A549 (cell line): ENCODE results near the gene OSBPL6. TPM values are rescaled to one million over a fixed set of nuclear protein-coding genes. Genes with fewer than 3 reads are reported as not detected.

Experiments used
- ATAC-seq, 2 experiments: fragments of 200-7000 bp in 1 of 2; fragments of >200 bp in 1 of 2; cut with Nextera tagmentation in 1 of 2; cut with Tn5 transposase in 1 of 2; 3 replicates each; pipeline versions ENCODE4 v1.8.0 to v1.9.1; 2018 to 2020; ENCODE audit warnings: mild to moderate bottlenecking in 1 of 2, moderate library complexity in 1 of 2
- CTCF ChIA-PET: fragments of 300-600 bp; sonication (Branson Sonifier 250); formaldehyde crosslinking; extraction: SDS; loops from one replicate; lab custom pipeline; 2021; ENCODE audit warnings: antibody characterized with exemption, inconsistent platforms; lab: Yijun Ruan, JAX
- POLR2A ChIA-PET: fragments of 350-600 bp; formaldehyde crosslinking; extraction: SDS; loops from one replicate; lab custom pipeline; 2021; ENCODE audit warnings: antibody characterized with exemption, inconsistent platforms; lab: Yijun Ruan, JAX
- DNase-seq, 2 experiments: peaks; one replicate each; pipeline versions ENCODE4 v3.0.0 to v3.0.0-alpha.2; 2011 to 2016; ENCODE audit warnings: low read depth in 1 of 2, low spot score in 1 of 2
- FAIRE-seq: peaks from 2 replicates; lab custom pipeline; 2011; peaks lifted over from hg19 to GRCh38; lab: Jason Lieb, UNC
- H3K27ac ChIP-seq, 2 experiments: fragments of >200 bp; sonication (Bioruptor Twin); formaldehyde crosslinking; 3 replicates each; pipeline ENCODE4 v1.5.1; 2016 to 2017
- H3K4me1 ChIP-seq: fragments of >200 bp; sonication (Bioruptor Twin); formaldehyde crosslinking; 3 replicates; pipeline ENCODE4 v1.6.1; 2016
- H3K4me2 ChIP-seq: fragments of >200 bp; sonication (Bioruptor Twin); formaldehyde crosslinking; 3 replicates; pipeline ENCODE4 v1.6.1; 2016
- H3K4me3 ChIP-seq: fragments of >200 bp; sonication (Bioruptor Twin); formaldehyde crosslinking; 3 replicates; pipeline ENCODE4 v1.5.1; 2016
- H3K9me3 ChIP-seq: fragments of >200 bp; sonication (Bioruptor Twin); formaldehyde crosslinking; 3 replicates; pipeline ENCODE4 v1.6.1; 2016
- ATOH8 ChIP-seq: fragments of 250-450 bp; sonication (Bioruptor Pico); IDR thresholded peaks from 2 replicates; pipeline ENCODE4 v1.5.0; 2020; ENCODE audit warnings: low read depth, mild to moderate bottlenecking, moderate library complexity
- BHLHE40 ChIP-seq: IDR thresholded peaks from 2 replicates; pipeline ENCODE4 v1.6.1; 2012; ENCODE audit warnings: low read depth, low read length, inconsistent platforms
- CHD2 ChIP-seq: fragments of 150-350 bp; IDR thresholded peaks from 2 replicates; pipeline ENCODE4 v1.6.1; 2014; ENCODE audit warnings: low read length; ENCODE audit not compliant: partially characterized antibody
- CHD4 ChIP-seq: fragments of 200-600 bp; sonication (generic); IDR thresholded peaks from 2 replicates; pipeline ENCODE4 v1.6.1; 2016; ENCODE audit warnings: antibody characterized with exemption, mild to moderate bottlenecking, borderline replicate concordance
- ELK1 ChIP-seq: fragments of 150-350 bp; IDR thresholded peaks from 2 replicates; pipeline ENCODE4 v1.6.1; 2014; ENCODE audit warnings: low read depth, mild to moderate bottlenecking, low read length
- EP300 ChIP-seq, 2 experiments: fragments of >200 bp; sonication (Bioruptor Twin); formaldehyde crosslinking; IDR thresholded peaks; 2 replicates in 1 of 2; 3 replicates in 1 of 2; pipeline ENCODE4 v1.6.1; 2016 to 2017
- FOSB ChIP-seq: fragments of 250-450 bp; sonication (Bioruptor Pico); IDR thresholded peaks from 2 replicates; pipeline ENCODE4 v1.5.0; 2020; ENCODE audit warnings: mild to moderate bottlenecking, moderate library complexity
- GATA3 ChIP-seq: IDR thresholded peaks from 2 replicates; pipeline ENCODE4 v1.6.1; 2012; ENCODE audit warnings: borderline replicate concordance
- HEYL ChIP-seq: fragments of 250-450 bp; sonication (Bioruptor Pico); IDR thresholded peaks from 2 replicates; pipeline ENCODE4 v1.8.0; 2021; ENCODE audit warnings: mild to moderate bottlenecking, moderate library complexity
- HMGXB4 ChIP-seq: fragments of 250-450 bp; sonication (Bioruptor Pico); IDR thresholded peaks from 2 replicates; pipeline ENCODE4 v1.5.0; 2021; ENCODE audit warnings: mild to moderate bottlenecking, moderate library complexity, borderline replicate concordance
- HOXA7 ChIP-seq: fragments of 250-450 bp; sonication (Bioruptor Pico); IDR thresholded peaks from 2 replicates; pipeline ENCODE4 v1.5.0; 2020; ENCODE audit warnings: mild to moderate bottlenecking, moderate library complexity
- KDM1A ChIP-seq: fragments of 200-600 bp; sonication (generic); IDR thresholded peaks from 2 replicates; pipeline ENCODE4 v1.6.1; 2016; ENCODE audit warnings: low read depth, mild to moderate bottlenecking
- KDM5A ChIP-seq: fragments of 200-600 bp; sonication (generic); IDR thresholded peaks from 2 replicates; pipeline ENCODE4 v1.6.1; 2016; ENCODE audit warnings: antibody characterized with exemption, mild to moderate bottlenecking
- MAZ ChIP-seq: fragments of 150-350 bp; IDR thresholded peaks from 2 replicates; pipeline ENCODE4 v1.6.1; 2014; ENCODE audit warnings: antibody characterized with exemption, low read depth, low read length, borderline replicate concordance
- MYC ChIP-seq: IDR thresholded peaks from 2 replicates; pipeline ENCODE4 v1.6.1; 2012; ENCODE audit warnings: mild to moderate bottlenecking, inconsistent platforms, low read length, improper control_type of control experiment, borderline replicate concordance
- NFE2L2 ChIP-seq: fragments of 150-350 bp; conservative IDR thresholded peaks from 2 replicates; pipeline ENCODE4 v1.6.1; 2014; ENCODE audit warnings: low read length
- RAD21 ChIP-seq, 2 experiments: fragments of >200 bp in 1 of 2; sonication (Bioruptor Twin) in 1 of 2; formaldehyde crosslinking in 1 of 2; IDR thresholded peaks in 1 of 2; conservative IDR thresholded peaks in 1 of 2; 2 replicates in 1 of 2; 3 replicates in 1 of 2; pipeline ENCODE4 v1.6.1; 2012 to 2018; ENCODE audit warnings: inconsistent platforms in 1 of 2
- RARB ChIP-seq: fragments of 250-450 bp; sonication (Bioruptor Pico); IDR thresholded peaks from 2 replicates; pipeline ENCODE4 v1.8.0; 2021; ENCODE audit warnings: mild to moderate bottlenecking, moderate library complexity
- RFX5 ChIP-seq: fragments of 450-650 bp; IDR thresholded peaks from 2 replicates; pipeline ENCODE4 v1.7.1; 2014; ENCODE audit warnings: antibody characterized with exemption, mild to moderate bottlenecking, moderate library complexity
- RNF2 ChIP-seq: fragments of 200-600 bp; sonication (generic); IDR thresholded peaks from 2 replicates; pipeline ENCODE4 v1.6.1; 2016; ENCODE audit warnings: low read depth, mild to moderate bottlenecking, antibody characterized with exemption, moderate library complexity, borderline replicate concordance
- SREBF2 ChIP-seq: fragments of 450-650 bp; IDR thresholded peaks from 2 replicates; pipeline ENCODE4 v1.6.1; 2014; ENCODE audit warnings: mild to moderate bottlenecking, moderate library complexity
- TFCP2L1 ChIP-seq: fragments of 250-450 bp; sonication (Bioruptor Pico); IDR thresholded peaks from 2 replicates; pipeline ENCODE4 v1.5.0; 2021; ENCODE audit warnings: mild to moderate bottlenecking
- ZC3H11A ChIP-seq: fragments of 450-650 bp; IDR thresholded peaks from 2 replicates; pipeline ENCODE4 v1.6.1; 2014; ENCODE audit warnings: antibody characterized with exemption, mild to moderate bottlenecking
- ZNF302 ChIP-seq: fragments of 250-450 bp; sonication (Bioruptor Pico); IDR thresholded peaks from 2 replicates; pipeline ENCODE4 v1.9.0; 2021; ENCODE audit warnings: inconsistent platforms, mild to moderate bottlenecking, moderate library complexity
- WGBS: methylation state at CpG from one replicate; pipeline ENCODE4 v1.1.6; 2017; ENCODE audit errors: missing lambda C conversion rate; 5-methylcytosine and 5-hydroxymethylcytosine counted together
- polyA plus RNA-seq, 4 experiments: library from polyadenylated mRNA; depleted of rRNA in 3 of 4; stranded (reverse); fragments of >200 nt; fragmentation: RNase III in 1 of 4; extraction: RNeasy Plus Mini Kit Qiagen cat#74134 plus additional on column Dnase treatment in 1 of 4; gene quantifications; 2 replicates in 3 of 4; 3 replicates in 1 of 4; pipeline ENCODE4 v1.2.3, GENCODE V29; 2011 to 2017
- TF ChIP-seq, protein P1 (sequence below): IDR thresholded peaks from 2 replicates; pipeline ENCODE4 v1.6.1; 2012
- TF ChIP-seq, protein P2 (sequence below): fragments of 450-650 bp; IDR thresholded peaks from 2 replicates; pipeline ENCODE4 v1.6.1; 2014; ENCODE audit warnings: antibody characterized with exemption

OSBPL6 gene
- polyA plus RNA-seq, 2 of the 4 experiments (the other 2 are of a cell fraction) = 2.9 to 8.2 TPM

GRCh38 chr2:178333851-178334250, 139.5 kb downstream of the OSBPL6 start:
- no peak for FAIRE-seq
- ChIA-PET CTCF (no interaction called here), POLR2A (no interaction called here)

GRCh38 chr2:178335230-178335629, 140.9 kb downstream of the OSBPL6 start:
- no peaks in the 10 kb centered on the region for H3K9me3 ChIP-seq
- TF ChIP-seq RAD21 (conservative IDR thresholded peaks at IDR 0.05 in 1 of 2, IDR thresholded peaks at IDR 0.05 in 1 of 2) (no peak), KDM1A (no peak), CHD4 (no peak), HOXA7 (CRISPR knock-in tag) (no peak), CHD2 (no peak)
- H3K4me2 ChIP-seq = no peak overlapping the region
- no peak for DNase-seq
- H3K4me1 ChIP-seq = no peaks in the 10 kb centered on the region
- FAIRE-seq = no peak
- H3K4me3 ChIP-seq = no peak overlapping the region
- CTCF ChIA-PET = no interaction called here
- H3K27ac ChIP-seq = no peak overlapping the region
- POLR2A ChIA-PET = no interaction called here
- no peak for ATAC-seq

More at GRCh38 chr2:178333851-178334250, 139.5 kb downstream of the OSBPL6 start:
- H3K4me1 ChIP-seq = no peaks in the 10 kb centered on the region
- H3K4me3 ChIP-seq = no peak overlapping the region
- H3K9me3 ChIP-seq = no peaks in the 10 kb centered on the region
- WGBS = 83% methylated on average over 3 of the region's 3 CpGs
- no peak for TF ChIP-seq TFCP2L1 (CRISPR knock-in tag)
- TF ChIP-seq GATA3 = no peak
- TF ChIP-seq BHLHE40 = no peak
- TF ChIP-seq KDM5A = no peak
- no peak for TF ChIP-seq HOXA7 (CRISPR knock-in tag)
- no peak for TF ChIP-seq NFE2L2
- TF ChIP-seq EP300 (IDR thresholded peaks at IDR 0.05) = no peak
- TF ChIP-seq, all 56 proteins: peak for 0
- ATAC-seq = no peak
- no peak for DNase-seq
- Histone ChIP-seq H3K27ac (no peak overlapping the region), H3K4me2 (no peak overlapping the region)

DNA sequence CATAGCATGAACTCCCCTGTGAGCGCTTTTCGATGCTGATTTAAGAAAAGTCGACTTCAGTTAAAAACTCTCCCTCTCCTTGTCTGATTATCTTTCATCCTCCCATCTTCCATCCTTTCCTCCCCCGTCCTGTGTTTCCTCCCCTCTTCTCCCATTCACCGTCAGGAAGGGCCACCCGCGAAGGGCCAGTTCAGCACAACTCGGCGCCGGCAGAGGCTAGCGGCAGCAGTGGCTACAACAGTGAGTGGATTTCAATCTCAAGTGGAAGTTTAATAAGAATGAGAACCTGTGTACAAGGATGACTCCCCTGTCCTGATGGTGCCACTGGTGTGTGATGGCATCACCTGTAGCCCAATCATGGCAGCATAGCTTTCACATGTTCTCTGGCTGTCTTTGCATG, 149.8 kb downstream of the OSBPL6 start:
- Histone ChIP-seq H3K9me3 (no peaks in the 10 kb centered on the region), H3K4me2 (no peak overlapping the region), H3K4me1 (no peaks in the 10 kb centered on the region), H3K4me3 (no peak overlapping the region), H3K27ac (no peak overlapping the region)
- 82% methylated on average over 11 of the region's 11 CpGs for WGBS
- TF ChIP-seq RFX5 = no peak
- no peak for TF ChIP-seq RARB (CRISPR knock-in tag)
- no peak for TF ChIP-seq RNF2
- TF ChIP-seq FOSB (CRISPR knock-in tag) = no peak
- TF ChIP-seq CHD2 = no peak
- TF ChIP-seq, protein P1, sequence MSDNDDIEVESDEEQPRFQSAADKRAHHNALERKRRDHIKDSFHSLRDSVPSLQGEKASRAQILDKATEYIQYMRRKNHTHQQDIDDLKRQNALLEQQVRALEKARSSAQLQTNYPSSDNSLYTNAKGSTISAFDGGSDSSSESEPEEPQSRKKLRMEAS = no peak
- no peak for TF ChIP-seq HMGXB4 (CRISPR knock-in tag)
- TF ChIP-seq ATOH8 (CRISPR knock-in tag) = no peak
- no peak for TF ChIP-seq ZC3H11A
- TF ChIP-seq CHD4 = no peak
- TF ChIP-seq KDM5A = no peak
- no peak for TF ChIP-seq BHLHE40
- TF ChIP-seq GATA3 = no peak
- TF ChIP-seq, protein P2, sequence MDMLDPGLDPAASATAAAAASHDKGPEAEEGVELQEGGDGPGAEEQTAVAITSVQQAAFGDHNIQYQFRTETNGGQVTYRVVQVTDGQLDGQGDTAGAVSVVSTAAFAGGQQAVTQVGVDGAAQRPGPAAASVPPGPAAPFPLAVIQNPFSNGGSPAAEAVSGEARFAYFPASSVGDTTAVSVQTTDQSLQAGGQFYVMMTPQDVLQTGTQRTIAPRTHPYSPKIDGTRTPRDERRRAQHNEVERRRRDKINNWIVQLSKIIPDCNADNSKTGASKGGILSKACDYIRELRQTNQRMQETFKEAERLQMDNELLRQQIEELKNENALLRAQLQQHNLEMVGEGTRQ = no peak
- no peak for TF ChIP-seq ELK1
- TF ChIP-seq ZNF302 (CRISPR knock-in tag) = no peak
- TF ChIP-seq MAZ = no peak
- TF ChIP-seq HEYL (CRISPR knock-in tag) = no peak
- no peak for TF ChIP-seq MYC
- no peak for TF ChIP-seq SREBF2
- no peak for DNase-seq
- no peak for FAIRE-seq
- CTCF ChIA-PET = no interaction called here
- ATAC-seq = no peak
- POLR2A ChIA-PET = no interaction called here
